ENCODE data around the gene RNF20.
"Not testable (repeated sequence)": the region's sequence is repeated elsewhere in the genome, so short reads cannot be mapped to it uniquely, and the experiment has no call there.

Gene RNF20, protein sequence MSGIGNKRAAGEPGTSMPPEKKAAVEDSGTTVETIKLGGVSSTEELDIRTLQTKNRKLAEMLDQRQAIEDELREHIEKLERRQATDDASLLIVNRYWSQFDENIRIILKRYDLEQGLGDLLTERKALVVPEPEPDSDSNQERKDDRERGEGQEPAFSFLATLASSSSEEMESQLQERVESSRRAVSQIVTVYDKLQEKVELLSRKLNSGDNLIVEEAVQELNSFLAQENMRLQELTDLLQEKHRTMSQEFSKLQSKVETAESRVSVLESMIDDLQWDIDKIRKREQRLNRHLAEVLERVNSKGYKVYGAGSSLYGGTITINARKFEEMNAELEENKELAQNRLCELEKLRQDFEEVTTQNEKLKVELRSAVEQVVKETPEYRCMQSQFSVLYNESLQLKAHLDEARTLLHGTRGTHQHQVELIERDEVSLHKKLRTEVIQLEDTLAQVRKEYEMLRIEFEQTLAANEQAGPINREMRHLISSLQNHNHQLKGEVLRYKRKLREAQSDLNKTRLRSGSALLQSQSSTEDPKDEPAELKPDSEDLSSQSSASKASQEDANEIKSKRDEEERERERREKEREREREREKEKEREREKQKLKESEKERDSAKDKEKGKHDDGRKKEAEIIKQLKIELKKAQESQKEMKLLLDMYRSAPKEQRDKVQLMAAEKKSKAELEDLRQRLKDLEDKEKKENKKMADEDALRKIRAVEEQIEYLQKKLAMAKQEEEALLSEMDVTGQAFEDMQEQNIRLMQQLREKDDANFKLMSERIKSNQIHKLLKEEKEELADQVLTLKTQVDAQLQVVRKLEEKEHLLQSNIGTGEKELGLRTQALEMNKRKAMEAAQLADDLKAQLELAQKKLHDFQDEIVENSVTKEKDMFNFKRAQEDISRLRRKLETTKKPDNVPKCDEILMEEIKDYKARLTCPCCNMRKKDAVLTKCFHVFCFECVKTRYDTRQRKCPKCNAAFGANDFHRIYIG

DNA sequence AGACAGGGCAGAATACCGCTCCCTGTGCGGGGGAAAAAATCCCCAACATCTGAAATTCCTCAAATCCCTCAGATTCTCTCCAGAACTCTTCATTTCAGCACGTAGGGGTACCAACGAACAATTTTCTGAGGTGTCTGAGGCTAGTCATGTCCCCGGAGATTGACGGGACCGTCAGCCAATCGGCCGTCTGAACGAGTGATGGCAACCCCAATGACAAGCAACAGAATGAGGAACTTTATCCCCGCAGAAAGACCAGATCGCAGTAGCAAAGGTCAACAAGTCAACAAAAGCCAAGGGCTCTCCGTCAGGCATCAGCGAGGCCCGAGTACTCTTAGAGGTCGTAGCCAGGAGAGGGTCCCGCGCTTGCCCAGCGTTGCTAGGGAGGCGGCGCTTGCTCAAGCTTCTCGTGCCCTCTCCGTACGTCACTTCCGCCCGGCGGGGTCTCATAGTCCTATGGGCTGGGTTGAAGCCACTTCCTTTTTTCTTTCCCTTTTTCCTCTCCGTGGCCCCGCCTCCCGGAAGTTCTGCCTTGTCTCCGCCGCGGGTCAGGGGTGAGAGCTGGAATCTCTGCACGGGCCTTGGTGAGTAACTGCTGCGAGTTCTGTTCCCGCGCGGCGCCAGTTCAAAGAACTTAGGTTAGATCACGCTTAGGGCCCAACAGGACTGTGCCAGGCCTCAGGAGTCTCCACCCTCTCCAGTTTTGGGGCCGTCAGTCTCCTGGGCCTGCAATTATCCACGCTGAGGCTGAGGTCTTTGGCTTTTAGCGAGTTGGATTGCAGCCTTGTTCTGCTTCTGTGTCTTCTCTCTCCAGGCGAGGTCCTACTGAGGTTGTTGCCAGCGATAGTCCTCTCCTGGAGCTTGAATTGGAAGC lies at the start of gene RNF20:
Gene RNF20 (plus strand): TSS at position 520 of the 871 bp plus-strand sequence. CDS start 1,571 bp downstream, outside the sequence.
- peak; percentile 100 for DNase-seq

DNA sequence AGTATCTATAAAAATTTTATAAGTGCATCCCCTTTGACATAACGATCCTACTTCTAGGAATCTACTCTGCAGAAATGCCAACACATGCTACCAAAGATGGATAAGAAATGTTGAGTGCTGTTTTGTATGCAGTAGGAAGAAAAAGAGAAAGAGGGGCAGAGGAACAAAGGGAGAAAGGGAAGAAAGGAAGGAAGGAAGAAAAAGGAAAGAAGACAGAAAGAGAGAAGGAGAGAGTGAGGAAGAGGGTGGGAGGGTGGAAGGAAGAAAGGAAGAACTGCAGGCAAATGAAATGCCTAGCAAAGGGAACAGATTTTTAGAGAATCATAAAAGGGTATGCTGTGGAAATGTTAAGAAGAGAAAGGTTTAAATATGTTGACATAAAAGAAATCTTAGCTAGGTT lies 49.6 kb upstream of the RNF20 start:
- no peak for DNase-seq

DNA sequence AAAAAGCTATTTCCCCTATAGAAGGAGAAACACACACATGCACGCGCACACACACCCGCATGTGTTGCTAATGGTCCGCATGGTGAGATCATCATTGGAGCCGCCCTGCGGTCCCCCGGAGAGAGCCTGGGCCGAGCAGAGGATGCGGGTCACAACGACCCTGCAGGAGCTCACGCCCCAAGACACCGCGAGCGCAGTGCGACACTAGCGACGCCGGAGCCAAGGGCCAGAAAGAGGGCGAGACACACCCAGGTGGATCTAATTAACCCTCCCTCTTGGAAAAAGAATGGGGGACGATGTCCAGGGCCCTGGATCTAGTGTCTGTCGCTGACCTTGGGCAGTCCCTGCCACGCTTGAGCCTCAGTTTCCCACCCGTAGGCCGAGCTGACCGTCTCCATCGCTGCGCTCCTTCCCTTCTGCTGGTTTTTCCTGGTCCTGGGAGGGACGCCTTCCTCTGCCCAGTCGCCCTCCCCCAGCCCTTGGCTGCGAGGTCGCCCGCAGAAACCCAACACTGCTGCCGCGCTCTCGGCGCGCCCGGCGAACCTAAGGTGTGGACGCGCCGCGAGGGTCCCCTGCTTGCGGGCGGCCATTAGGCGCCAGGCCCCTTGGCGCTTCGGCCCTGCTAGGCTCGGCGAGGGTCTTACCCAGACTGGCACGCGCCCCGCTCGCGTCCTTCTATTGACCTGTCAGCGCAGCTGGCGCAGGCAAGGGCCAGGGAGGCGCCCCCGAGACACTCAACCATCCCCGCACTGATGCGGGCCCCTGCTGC lies 47.5 kb upstream of the RNF20 start:
- DNase-seq: no peak

DNA sequence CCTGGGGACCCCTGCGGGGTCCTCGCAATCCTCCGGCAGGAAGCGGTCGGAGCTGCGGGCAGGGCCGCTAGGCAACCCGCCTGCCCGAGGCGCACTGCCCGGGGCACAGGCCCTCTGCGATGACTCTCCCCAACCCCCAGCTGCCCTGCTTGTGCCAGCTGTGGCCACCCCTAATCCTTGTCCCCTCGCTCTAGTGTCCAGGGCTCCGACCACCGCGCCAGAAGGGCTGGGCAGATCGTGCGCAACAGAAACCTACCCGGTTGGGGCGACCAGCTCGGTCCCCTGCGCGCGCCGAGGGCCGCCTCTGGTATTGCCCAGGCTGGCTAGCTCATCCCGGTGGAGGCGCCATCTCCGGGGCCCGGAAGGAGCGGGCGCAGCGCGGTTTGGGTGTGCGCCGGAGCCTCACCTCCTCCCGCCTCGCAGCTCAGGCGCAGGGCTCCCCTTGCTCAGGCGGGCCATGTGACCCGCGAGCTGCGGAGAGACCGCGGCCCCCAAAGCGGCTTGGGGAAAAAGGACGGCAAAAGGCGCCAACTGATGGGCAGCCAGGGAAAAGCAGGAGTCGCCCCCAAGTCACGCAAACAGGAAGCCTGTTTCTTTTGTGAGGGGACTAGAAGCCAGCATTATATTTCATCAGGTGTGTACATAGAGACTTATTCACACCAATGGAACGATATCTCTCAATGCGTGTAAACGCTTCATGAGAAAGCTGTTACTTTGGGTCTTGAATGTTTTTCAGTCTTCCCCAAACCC lies 46.8 kb upstream of the RNF20 start:
- no peak for DNase-seq

DNA sequence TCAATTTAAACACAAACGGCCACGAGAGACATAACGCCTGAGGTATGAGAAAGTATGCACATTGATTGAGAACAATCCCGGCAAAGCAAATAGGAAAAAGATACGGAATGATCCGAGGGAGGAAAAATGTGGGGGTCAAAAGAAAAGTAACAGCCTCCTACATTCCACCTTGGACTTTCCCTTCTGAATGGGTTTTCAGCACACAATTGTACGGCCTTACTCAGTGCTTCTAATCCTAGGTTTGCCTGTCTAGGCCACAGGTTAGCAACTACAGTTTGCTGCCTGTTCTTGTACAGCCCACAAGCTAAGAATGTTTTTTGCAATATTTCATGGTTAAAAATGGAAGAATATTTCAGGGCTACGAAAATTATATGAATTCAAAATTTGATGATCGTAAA lies 46.2 kb upstream of the RNF20 start:
- DNase-seq: no peak

DNA sequence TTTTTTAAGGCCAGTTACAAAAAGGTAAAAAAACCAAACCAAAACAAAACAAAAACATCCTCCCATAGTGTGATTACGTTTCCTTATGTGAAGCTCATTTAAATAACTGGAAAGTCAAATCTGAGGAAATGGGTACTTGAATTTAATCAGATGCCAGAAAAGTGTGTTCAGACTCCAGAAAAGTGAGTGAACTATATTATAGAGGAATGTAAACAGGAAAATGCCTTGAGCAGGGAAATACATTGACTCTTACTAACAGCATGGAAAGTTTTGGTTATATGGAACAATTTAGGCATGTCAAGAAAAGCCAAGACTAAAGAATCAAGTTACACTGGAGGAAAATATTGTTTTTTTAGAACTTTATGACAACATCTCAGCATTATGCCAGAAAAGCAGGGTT lies 37.8 kb upstream of the RNF20 start:
- no peak for DNase-seq

DNA sequence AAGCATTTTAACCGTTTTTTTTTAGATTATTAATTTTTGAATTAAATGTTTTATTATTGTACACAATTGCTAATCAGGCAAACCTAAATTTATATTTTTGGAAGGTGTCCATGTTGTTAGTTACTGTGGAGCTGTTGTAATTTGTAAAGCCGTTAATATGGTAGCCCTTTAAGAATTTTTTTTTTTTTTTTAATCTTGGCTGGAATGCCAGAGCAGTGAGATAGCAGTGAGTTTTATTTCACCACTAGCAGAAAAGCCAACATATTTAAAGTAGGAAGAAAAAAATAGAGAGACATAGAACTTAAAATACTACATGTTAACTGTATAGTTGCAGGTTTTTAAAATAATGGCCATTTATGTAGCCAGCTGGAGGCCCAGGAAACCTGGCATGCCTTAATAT lies 35.3 kb upstream of the RNF20 start:
- DNase-seq: no peak

DNA sequence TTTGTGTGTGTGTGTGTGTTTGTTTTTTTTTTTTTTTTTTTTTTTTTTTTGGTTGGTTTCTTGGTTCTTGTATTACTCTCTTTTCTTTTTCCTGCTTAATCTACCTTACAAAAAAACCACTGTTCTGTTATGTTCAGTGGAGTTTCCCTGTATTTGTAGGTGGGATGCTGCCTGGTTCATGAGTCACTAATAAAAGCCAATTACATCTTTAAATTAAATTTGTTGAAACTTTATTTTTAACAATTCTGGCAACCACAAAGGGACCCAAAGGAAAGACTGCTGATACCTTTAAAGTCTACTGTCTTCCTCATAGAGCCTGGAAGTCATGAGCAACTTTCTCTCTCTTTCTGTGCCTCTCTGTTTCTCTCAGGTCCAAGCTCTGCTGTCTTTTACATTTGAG lies 29.5 kb upstream of the RNF20 start:
- no peak for DNase-seq

DNA sequence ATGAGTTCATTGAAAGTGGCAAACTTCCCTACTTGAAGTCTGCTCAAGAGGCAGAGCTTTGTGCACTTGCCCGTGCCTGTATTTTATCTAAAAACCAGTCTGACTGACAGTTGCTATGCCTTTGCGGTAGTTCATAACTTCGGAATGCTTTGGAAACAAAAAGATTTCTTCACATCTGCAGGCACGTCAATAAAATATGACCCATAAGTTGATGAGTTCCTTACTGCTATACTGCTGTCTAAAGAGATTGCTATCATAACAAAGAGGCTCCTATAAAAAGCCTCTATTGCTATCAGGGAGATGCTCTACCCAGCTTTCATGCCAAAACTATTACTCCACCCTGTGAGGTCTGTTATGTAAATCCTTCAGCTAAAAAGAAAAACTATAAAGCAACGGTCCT lies 25.4 kb upstream of the RNF20 start:
- no peak for DNase-seq

DNA sequence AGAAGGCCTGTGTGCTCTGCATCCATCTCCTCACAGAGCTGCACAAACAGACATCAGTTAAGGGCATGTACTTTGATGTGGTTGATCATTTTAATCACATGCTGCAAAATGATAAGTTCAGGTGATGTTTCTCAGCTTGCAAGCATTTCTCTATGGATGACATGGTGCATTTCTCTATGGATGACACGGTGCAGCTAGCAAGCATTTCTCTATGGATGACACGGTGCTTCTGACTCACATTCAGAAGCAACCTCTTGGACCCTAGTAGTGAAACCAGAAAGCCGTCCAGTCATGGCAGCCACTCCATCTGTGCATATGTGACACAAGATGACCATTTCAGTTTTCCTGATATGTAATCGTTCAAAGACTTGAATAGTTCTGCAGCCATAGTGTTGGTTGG lies 24.1 kb upstream of the RNF20 start:
- DNase-seq: no peak

DNA sequence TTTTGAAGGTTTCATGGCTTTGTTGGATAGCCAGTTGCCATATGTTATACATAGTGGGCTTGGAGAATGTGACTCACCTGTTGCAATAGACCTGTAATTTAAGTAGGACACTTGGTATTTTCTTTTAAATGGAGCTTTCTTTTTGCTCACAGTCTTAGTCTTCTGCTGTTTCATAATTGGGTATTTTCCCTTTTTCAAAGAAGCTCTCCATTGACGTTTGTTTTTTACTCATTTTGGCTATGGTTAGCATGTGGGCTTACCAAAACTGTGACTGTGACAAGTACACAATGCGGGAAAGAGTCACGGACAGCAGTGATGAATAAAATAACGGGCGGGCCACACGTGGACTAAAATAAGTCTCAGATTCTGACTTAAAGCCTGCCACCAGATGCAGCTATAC lies 23.2 kb upstream of the RNF20 start:
- no peak for DNase-seq

DNA sequence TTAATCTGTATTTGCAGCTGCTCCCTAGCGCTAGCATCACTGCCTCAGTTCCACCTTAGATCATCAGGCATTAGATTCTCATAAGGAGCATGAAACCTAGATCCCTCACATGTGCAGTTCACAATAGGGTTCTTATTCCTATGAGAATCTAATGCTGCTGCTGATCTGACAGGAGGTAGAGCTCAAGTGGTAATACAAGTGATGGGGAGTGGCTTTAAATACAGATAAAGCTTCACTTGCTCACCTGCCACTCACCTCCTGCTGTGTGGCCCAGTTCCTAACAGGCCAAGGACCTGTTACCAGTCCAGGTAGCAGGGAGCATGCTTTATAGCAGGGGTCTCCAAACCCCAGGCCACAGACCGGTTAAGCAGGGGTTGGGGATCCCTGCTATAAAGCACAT lies 22.6 kb upstream of the RNF20 start:
- DNase-seq: no peak

DNA sequence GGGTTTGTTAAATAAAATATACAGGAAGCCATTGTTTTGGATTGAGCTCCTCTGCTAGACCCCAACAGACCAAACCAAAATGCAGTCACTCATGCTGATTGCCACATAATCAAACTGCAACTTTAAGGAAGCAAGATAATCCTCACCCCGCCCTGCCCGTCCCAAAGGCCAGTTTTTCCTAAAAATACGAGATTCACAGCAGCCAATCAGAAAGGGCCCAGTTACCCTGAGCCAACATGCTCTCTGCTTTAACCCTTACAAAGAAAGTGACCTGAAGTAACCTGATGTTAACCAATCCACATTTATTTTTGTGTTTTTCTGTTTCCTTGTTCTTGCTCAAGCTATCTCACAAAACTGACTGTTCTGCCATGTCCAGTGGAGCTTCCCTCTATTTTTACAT lies 21.5 kb upstream of the RNF20 start:
- no peak for DNase-seq

DNA sequence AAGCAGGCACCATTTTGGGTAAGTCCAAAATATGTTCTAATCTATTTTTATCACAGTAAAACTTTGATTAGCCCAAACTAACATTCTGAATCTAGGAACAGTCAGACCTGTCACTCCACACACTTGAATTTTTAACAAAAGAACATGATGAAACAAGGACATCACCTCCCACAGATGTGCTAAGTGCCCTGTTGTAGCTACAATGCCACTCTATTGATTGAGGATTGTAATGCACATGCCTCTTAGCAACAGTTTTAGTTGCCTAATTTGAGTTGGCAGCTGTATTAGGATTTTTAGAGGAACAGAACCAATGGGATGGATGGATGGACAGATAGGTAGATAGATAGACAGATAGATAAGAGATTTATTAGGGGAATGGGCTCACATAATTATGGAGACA lies 20.3 kb upstream of the RNF20 start:
- DNase-seq: no peak

DNA sequence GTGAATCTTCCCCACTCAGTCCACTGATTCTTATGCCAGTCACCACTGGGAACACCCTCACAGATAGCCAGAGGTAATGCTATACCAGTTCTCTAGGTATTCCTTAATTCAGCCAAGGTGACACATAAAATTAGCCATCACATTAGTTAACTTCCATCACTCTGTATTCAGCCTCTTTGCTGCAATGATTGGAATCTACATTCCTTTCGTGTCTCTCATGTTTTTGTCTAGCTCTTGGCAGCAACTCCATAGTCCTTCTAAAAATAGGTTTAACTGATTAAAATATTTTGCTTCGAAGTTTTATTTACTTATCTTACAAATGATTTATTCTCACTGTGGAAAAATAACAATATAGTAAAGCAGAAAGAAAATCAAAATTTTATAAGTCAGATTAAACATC lies 19.6 kb upstream of the RNF20 start:
- no peak for DNase-seq

DNA sequence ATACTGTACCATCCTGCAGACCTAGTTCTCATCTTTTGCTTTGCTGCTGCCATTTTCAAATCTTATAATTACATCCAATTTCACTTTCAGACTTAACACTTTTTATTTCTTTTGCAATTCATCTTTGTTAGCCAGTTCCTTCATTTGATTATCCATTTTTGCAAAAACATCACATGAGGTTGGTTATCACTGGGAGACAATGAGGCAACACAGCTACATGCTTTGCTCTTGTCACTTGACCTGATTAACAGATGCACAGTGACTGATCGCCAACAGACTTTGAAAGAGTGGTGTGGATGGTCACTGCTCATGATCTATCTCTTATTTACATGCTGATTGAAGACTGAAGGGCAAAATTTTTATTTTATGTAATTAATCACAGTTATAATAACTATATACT lies 17.0 kb upstream of the RNF20 start:
- no peak for DNase-seq

DNA sequence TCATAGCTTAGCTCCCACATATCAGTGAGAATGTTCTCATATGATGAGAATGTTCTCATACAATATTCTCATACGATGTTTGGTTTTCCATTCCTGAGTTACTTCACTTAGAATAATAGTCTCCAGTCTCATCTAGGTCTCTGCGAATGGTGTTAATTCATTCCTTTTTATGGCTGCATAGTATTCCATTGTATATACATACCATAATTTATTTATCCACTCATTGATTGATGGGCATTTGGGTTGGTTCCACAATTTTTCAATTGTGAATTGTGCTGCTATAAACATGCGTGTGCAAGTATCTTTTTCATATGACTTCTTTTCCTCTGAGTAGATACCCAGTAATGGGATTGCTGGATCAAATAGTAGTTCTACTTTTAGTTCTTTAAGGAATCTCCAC lies 15.2 kb upstream of the RNF20 start:
- not testable (repeated sequence) for DNase-seq

DNA sequence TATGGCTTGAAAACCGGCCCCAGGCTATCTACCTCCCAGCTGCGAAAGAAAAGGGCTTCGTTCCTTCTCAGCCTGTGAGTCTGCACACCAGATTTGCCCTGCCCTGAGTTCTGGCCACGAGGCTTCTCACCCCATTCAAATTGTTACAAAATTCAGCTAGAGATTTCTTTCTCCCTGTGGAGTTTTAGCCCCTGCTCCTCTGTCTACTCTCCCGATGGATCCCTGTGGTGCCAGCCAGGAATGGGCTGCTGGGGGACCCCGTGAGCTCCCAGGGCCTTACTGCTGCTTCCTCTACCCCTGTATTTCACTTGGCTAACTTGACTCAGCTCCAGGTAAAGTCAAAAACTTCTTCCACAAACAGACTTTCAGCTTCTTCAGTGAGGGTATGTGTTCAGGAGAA lies 9.3 kb upstream of the RNF20 start:
- DNase-seq: no peak

DNA sequence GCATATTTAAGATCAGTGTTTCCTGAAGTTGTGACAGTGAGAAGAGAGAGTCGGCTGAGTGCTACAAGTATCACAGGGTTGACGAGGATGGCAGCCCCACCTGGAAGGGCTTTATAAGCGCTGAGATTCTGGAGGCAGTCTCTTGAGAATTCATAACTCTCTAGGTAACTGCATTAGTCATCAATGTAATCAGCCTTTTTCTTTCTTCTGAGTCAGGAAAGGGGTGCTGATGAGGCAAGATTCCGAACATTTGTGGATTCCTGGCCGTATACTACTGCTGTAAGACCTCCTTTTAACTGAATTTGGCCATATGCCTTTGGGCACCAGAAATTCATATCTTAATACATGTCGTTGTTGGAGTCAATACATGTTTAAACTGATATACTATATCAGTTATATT lies 6.6 kb upstream of the RNF20 start:
- no peak for DNase-seq

DNA sequence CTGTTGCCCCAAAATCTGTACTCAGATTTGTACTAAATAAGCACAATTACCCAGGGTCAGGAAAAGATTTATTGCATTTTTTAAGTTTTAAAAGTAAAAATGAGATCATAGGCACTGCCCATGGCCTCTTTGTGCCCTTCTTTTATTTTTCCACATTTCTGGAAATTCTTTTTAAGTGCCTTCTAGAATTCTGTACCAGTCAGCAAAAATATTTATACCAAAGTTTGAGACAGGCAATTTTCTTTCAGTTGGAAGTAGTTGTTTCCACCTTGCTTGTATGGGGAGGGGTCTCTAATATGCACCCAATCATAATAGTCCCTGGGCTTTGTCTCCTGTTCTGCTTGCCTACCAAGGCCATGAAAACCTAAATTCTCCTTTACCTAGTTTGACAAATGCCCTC lies 5.6 kb upstream of the RNF20 start:
- DNase-seq: no peak

DNA sequence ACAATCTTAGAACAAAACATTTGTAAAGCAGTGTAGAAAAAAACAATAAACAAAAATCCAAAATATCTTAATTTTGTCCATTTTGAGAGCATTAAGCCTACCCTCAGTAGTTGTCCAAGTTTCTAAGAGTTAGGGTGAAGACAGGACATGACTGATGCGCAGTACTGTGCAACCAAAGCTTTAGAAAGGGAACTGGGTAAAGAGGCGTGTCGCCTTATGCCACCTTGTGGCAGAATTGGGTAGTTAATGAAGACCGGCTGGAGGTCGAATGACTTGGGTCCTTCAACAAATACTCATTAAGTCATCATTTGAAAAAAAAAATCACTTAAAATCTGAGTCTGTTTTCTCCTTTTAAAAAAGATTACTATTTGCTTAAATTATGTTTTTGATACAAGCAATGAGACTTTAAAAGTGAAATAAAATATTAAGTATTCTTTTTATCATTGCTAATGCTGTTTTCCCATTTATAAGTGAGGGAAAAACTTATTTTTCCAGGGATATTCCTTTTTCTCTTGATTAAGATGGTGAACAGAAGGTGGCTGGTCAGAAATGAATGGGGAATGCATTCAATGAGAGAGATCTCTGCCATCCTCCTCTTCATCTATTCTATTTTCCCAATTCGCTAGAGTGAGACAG lies 3.5 kb upstream of the RNF20 start:
- DNase-seq: peak; percentile 46 to 56

Measured in activated CD4-positive, alpha-beta T cell treated with anti-CD3 and anti-CD28 coated beads, Interleukin-2, amount 50 U/mL, for 4 hours (primary cell).